Measurements from ENCODE around the gene RUFY4. TPM values are rescaled to one million over a fixed set of nuclear protein-coding genes. Genes with fewer than 3 reads are reported as not detected.

RUFY4 gene
- total and polyA plus RNA-seq, 8 donors, result 0.08 to 0.31 TPM; not detected in 6

DNA sequence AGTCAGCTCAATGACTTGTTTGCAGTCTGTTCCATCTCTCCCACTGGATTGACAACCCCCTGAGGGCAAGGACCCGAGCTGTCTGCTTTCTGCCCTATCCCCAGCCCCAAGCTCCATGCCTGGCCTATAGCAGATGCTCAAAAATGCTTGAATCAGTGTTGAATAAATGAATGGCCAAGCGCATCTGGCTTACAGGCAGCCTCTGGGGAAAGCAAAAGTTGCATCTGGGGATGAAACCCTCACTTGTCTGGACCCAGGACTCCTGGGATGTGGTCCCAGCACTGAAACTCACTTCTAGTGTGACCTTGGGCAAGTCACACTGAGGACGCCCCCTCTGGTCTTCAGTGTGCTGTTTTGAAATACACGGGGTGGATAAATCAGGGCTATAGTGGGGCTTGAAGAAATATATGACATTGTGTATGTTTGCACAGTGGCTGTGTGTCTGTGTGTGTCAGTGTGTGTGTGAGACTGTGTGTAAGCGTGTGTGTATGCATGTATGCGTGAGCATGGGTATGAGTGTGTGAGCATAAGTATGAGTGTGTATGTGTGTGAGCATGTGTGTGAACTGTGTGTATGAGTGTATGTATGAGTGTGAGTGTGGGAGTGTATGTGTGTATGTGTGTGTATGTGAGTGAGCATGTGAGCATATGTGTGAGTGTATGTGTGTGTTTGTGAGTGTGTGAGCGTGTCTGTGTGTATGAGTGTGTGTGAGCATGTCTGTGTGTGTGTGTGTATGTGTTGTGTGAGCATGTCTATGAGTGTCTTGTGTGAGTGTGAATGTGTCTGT lies 38.5 kb upstream of the RUFY4 start:
- ATAC-seq (no peak), FAIRE-seq (no peak), DNase-seq (peak in 1 of 6 donors; percentile 4)
- no peaks in the 10 kb centered on the region for H3K36me3 ChIP-seq
- no peak overlapping the region for H3K4me3 ChIP-seq
- intact Hi-C loops (cut with DNase I), result loop anchor here in 2 of 3 donors (5.0 to 10.0 kb wide), 2 partner anchors 236 to 238 kb away; no protein-coding TSS in a partner anchor
- 87 to 89% methylated on average over 7 of the region's 7 CpGs for WGBS, 2 donors
- no peak overlapping the region for H3K27ac ChIP-seq
- no peaks in the 10 kb centered on the region for H3K9me3 ChIP-seq
- H3K4me1 ChIP-seq, result peaks cover 0 to 12% (median 12%) of the 10 kb centered on the region in 3 donors
- TF ChIP-seq, protein P1, sequence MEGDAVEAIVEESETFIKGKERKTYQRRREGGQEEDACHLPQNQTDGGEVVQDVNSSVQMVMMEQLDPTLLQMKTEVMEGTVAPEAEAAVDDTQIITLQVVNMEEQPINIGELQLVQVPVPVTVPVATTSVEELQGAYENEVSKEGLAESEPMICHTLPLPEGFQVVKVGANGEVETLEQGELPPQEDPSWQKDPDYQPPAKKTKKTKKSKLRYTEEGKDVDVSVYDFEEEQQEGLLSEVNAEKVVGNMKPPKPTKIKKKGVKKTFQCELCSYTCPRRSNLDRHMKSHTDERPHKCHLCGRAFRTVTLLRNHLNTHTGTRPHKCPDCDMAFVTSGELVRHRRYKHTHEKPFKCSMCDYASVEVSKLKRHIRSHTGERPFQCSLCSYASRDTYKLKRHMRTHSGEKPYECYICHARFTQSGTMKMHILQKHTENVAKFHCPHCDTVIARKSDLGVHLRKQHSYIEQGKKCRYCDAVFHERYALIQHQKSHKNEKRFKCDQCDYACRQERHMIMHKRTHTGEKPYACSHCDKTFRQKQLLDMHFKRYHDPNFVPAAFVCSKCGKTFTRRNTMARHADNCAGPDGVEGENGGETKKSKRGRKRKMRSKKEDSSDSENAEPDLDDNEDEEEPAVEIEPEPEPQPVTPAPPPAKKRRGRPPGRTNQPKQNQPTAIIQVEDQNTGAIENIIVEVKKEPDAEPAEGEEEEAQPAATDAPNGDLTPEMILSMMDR (IDR thresholded peaks at IDR 0.05), result no peak
- H3K27me3 ChIP-seq, result no peaks in the 10 kb centered on the region

DNA sequence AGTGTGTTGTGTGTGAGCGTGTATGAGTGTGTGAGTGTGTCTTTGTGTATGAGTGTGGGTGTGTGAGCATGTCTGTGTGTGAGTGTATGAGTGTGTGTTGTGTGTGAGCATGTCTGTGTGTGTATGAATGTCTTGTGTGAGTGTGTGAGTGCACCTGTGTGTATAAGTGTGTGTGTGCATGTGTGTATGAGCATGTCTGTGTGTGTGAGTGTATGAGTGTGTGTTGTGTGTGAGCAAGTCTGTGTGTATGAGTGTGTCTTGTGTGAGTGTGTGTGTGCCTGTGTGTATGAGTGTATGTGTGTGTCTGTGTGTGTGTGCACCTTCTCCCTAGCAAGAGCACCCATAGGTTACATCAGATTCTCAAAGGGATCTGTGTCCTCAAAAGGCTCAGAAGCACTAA lies 37.8 kb upstream of the RUFY4 start:
- no peak overlapping the region for H3K4me3 ChIP-seq
- FAIRE-seq (no peak), DNase-seq (no peak), ATAC-seq (no peak)
- no peaks in the 10 kb centered on the region for H3K36me3 ChIP-seq
- intact Hi-C loops (cut with DNase I), result loop anchor here in 2 of 3 donors (5.0 to 10.0 kb wide), 2 partner anchors 236 to 239 kb away; no protein-coding TSS in a partner anchor
- peaks cover 0 to 10% (median 10%) of the 10 kb centered on the region in 3 donors for H3K4me1 ChIP-seq
- no peaks in the 10 kb centered on the region for H3K27me3 ChIP-seq
- no peaks in the 10 kb centered on the region for H3K9me3 ChIP-seq
- H3K27ac ChIP-seq, result no peak overlapping the region
- 90 to 93% methylated on average over 1 of the region's 1 CpG for WGBS, 2 donors
- TF ChIP-seq, protein P1 (IDR thresholded peaks at IDR 0.05), result no peak

GRCh38 chr2:218031771-218032257 lies 37.2 kb upstream of the RUFY4 start:
- Histone ChIP-seq H3K36me3 (no peaks in the 10 kb centered on the region), H3K27ac (no peak overlapping the region), H3K9me3 (no peaks in the 10 kb centered on the region), H3K4me3 (no peak overlapping the region), H3K27me3 (no peaks in the 10 kb centered on the region), H3K4me1 (peaks cover 0 to 6% (median 5%) of the 10 kb centered on the region in 3 donors)
- TF ChIP-seq, protein P1 (IDR thresholded peaks at IDR 0.05), result no peak
- intact Hi-C loops (cut with DNase I), result loop anchor here in 2 of 3 donors (5.0 to 10.0 kb wide), 2 partner anchors 237 to 240 kb away; no protein-coding TSS in a partner anchor
- FAIRE-seq (no peak), DNase-seq (peak in 3 of 6 donors; percentile 7 to 68 (median 43)), ATAC-seq (no peak)
- 87 to 90% methylated on average over 7 of the region's 7 CpGs for WGBS, 2 donors

- WGBS, 2 donors, result 84 to 86% methylated on average over 12 of the region's 12 CpGs
- Histone ChIP-seq H3K36me3 (no peaks in the 10 kb centered on the region), H3K9me3 (no peaks in the 10 kb centered on the region), H3K4me1 (peaks cover 0 to 6% (median 0%) of the 10 kb centered on the region in 3 donors), H3K4me3 (no peak overlapping the region), H3K27ac (no peak overlapping the region), H3K27me3 (no peaks in the 10 kb centered on the region)
- ATAC-seq (no peak), FAIRE-seq (no peak), DNase-seq (peak in 3 of 6 donors; percentile 9 to 60 (median 55))
- intact Hi-C loops (cut with DNase I), result loop anchor here in 2 of 3 donors (5.0 to 10.0 kb wide), 2 partner anchors 238 to 240 kb away; no protein-coding TSS in a partner anchor
- TF ChIP-seq, protein P1 (IDR thresholded peaks at IDR 0.05), result no peak
Measured at GRCh38 chr2:218032336-218033171, 36.5 kb upstream of the RUFY4 start.

All from pancreas (tissue), 10 donors.